Stimulated activated CD4-positive, alpha-beta T cell treated with anti-CD3 and anti-CD28 coated beads, Interleukin-15, amount 100 ng/mL, for 1 hour (primary cell): ENCODE measurements around the gene ZNF174.
A peak's percentile ranks its signal among the peaks of the same experiment; 100 is the strongest.

Experiments
- DNase-seq, 2 donors: peaks; one replicate each; pipeline ENCODE4 v3.0.0-alpha.2; 2020; ENCODE audit warnings: low read depth in 1 of 2, low spot score in 1 of 2

ZNF174 gene

GRCh38 chr16:3400779-3401688 is at the start of gene ZNF174, which contains the start of gene ZSCAN32:
ZNF174 (plus strand) TSS chr16:3401215; CDS start chr16:3402005, 790 bp downstream.
ZSCAN32 (minus strand) TSS chr16:3401004; CDS start chr16:3397557, 3,447 bp downstream.
- peak; percentile 94 to 96 for DNase-seq

- no peak for DNase-seq
Measured at GRCh38 chr16:3355589-3355988, 45.4 kb upstream of the ZNF174 start, which contains the start of gene OR2C1. OR2C1 (plus strand) TSS chr16:3355889; CDS start chr16:3355941, 52 bp downstream.

GRCh38 chr16:3356118-3356517 is 44.9 kb upstream of the ZNF174 start:
- DNase-seq = no peak

GRCh38 chr16:3358871-3359270 is 42.1 kb upstream of the ZNF174 start:
- DNase-seq = no peak

GRCh38 chr16:3362931-3363330 is 38.1 kb upstream of the ZNF174 start:
- no peak for DNase-seq

- no peak for DNase-seq
Measured at GRCh38 chr16:3363793-3364192, 37.2 kb upstream of the ZNF174 start.

- peak; percentile 63 to 67 for DNase-seq
Measured at GRCh38 chr16:3364774-3365427, 36.1 kb upstream of the ZNF174 start.

- no peak for DNase-seq
Measured at GRCh38 chr16:3369073-3369472, 31.9 kb upstream of the ZNF174 start.

GRCh38 chr16:3375680-3376079 is 25.3 kb upstream of the ZNF174 start:
- DNase-seq = no peak

GRCh38 chr16:3377917-3378316 is 23.1 kb upstream of the ZNF174 start:
- no peak for DNase-seq

GRCh38 chr16:3383045-3383448 is 18.0 kb upstream of the ZNF174 start:
- no peak for DNase-seq

GRCh38 chr16:3388325-3388724 is 12.7 kb upstream of the ZNF174 start:
- DNase-seq = no peak

- DNase-seq = no peak
Measured at GRCh38 chr16:3389663-3390338, 11.2 kb upstream of the ZNF174 start.

- DNase-seq = no peak
Measured at GRCh38 chr16:3400446-3400778, 603 bp upstream of the ZNF174 start.

- DNase-seq = no peak
Measured at GRCh38 chr16:3401719-3402397, 843 bp downstream of the ZNF174 start.

- DNase-seq = no peak
Measured at GRCh38 chr16:3408561-3409197, 7.7 kb downstream of the ZNF174 start.

GRCh38 chr16:3413730-3414379 is 12.8 kb downstream of the ZNF174 start:
- no peak for DNase-seq

- peak in 1 of 2 donors; percentile 39 for DNase-seq
Measured at GRCh38 chr16:3431779-3432219, 30.8 kb downstream of the ZNF174 start.

- no peak for DNase-seq
Measured at GRCh38 chr16:3434373-3434772, 33.4 kb downstream of the ZNF174 start.

GRCh38 chr16:3439637-3440036 is 38.6 kb downstream of the ZNF174 start:
- DNase-seq = no peak
